DOHH2 (cell line): ENCODE results near the gene WFDC1.

Experiments used
- H3F3A ChIP-seq: fragments of 200-600 bp; sonication (generic), shearing (Covaris generic); 2 replicates; pipeline ENCODE4 v1.6.0; 2016; ENCODE audit warnings: antibody characterized with exemption, mild to moderate bottlenecking; ENCODE audit not compliant: control insufficient read depth, insufficient read depth
- H3K27ac ChIP-seq: fragments of 200-600 bp; sonication (generic); 2 replicates; pipeline ENCODE4 v1.5.1; 2014; ENCODE audit warnings: low read depth, mild to moderate bottlenecking, low read length, moderate library complexity
- H3K27me3 ChIP-seq: fragments of 200-600 bp; sonication (generic); 2 replicates; pipeline ENCODE4 v1.6.1; 2014; ENCODE audit warnings: mild to moderate bottlenecking, low read length, mixed read lengths; ENCODE audit not compliant: control insufficient read depth
- H3K36me3 ChIP-seq: fragments of 200-600 bp; sonication (generic); 2 replicates; pipeline ENCODE4 v1.6.1; 2014; ENCODE audit warnings: mild to moderate bottlenecking, low read length, moderate library complexity, mixed read lengths; ENCODE audit not compliant: control insufficient read depth
- H3K4me1 ChIP-seq: fragments of 200-600 bp; sonication (generic); 2 replicates; pipeline ENCODE4 v1.6.1; 2014; ENCODE audit warnings: mild to moderate bottlenecking, low read length, mixed read lengths; ENCODE audit not compliant: control insufficient read depth
- H3K4me2 ChIP-seq: fragments of 200-600 bp; sonication (generic); 2 replicates; pipeline ENCODE4 v1.6.0; 2014; ENCODE audit warnings: mild to moderate bottlenecking, low read length, moderate library complexity
- H3K4me3 ChIP-seq: fragments of 200-600 bp; sonication (generic); 2 replicates; pipeline ENCODE4 v1.5.1; 2014; ENCODE audit warnings: mild to moderate bottlenecking, low read length, mixed read lengths
- H3K79me2 ChIP-seq: fragments of 200-600 bp; sonication (generic); 2 replicates; pipeline ENCODE4 v1.6.1; 2014; ENCODE audit warnings: mild to moderate bottlenecking, low read length, mixed read lengths; ENCODE audit not compliant: control insufficient read depth
- H3K9me2 ChIP-seq: fragments of 200-600 bp; sonication (generic); replicated peaks from 2 replicates; pipeline ENCODE4 v1.6.1; 2014; ENCODE audit warnings: mild to moderate bottlenecking, low read length, mixed read lengths; ENCODE audit not compliant: control insufficient read depth
- H3K9me3 ChIP-seq: fragments of 200-600 bp; sonication (generic); 2 replicates; pipeline ENCODE4 v1.6.1; 2014; ENCODE audit warnings: antibody characterized with exemption, low read length, mixed read lengths; ENCODE audit not compliant: control insufficient read depth, insufficient read depth
- H4K20me1 ChIP-seq: fragments of 200-600 bp; sonication (generic); 2 replicates; pipeline ENCODE4 v1.6.0; 2014; ENCODE audit warnings: low read depth, mild to moderate bottlenecking, antibody characterized with exemption, low read length, moderate library complexity; ENCODE audit not compliant: control insufficient read depth, insufficient read depth
- CTCF ChIP-seq: fragments of 200-600 bp; sonication (generic); IDR thresholded peaks from one replicate; pipeline ENCODE4 v1.5.1; 2014; ENCODE audit warnings: antibody characterized with exemption, mild to moderate bottlenecking, low read depth, low read length; ENCODE audit not compliant: poor library complexity, severe bottlenecking
- EZH2phosphoT487 ChIP-seq: fragments of 200-600 bp; sonication (generic); IDR thresholded peaks from 2 replicates; pipeline ENCODE4 v1.6.1; 2017; ENCODE audit warnings: borderline replicate concordance, mild to moderate bottlenecking, antibody characterized with exemption, low read length, moderate library complexity, mixed read lengths

WFDC1 gene

GRCh38 chr16:84294531-84295142 is at the start of gene WFDC1:
WFDC1 (plus strand) TSS chr16:84294878; CDS start chr16:84294972, 94 bp downstream.
- Histone ChIP-seq H3F3A (no peaks in the 10 kb centered on the region), H3K27me3 (peaks cover 11% of the 10 kb centered on the region), H3K4me1 (no peaks in the 10 kb centered on the region), H3K36me3 (no peaks in the 10 kb centered on the region), H3K27ac (no peak within 1 kb of the TSS), H4K20me1 (no peaks in the 10 kb centered on the region), H3K4me2 (no peak within 1 kb of the TSS), H3K9me3 (no peaks in the 10 kb centered on the region), H3K9me2 (no peaks in the 10 kb centered on the region), H3K79me2 (no peaks in the 10 kb centered on the region), H3K4me3 (no peak within 1 kb of the TSS)
- no peak for TF ChIP-seq CTCF
- no peak for TF ChIP-seq EZH2phosphoT487

DNA sequence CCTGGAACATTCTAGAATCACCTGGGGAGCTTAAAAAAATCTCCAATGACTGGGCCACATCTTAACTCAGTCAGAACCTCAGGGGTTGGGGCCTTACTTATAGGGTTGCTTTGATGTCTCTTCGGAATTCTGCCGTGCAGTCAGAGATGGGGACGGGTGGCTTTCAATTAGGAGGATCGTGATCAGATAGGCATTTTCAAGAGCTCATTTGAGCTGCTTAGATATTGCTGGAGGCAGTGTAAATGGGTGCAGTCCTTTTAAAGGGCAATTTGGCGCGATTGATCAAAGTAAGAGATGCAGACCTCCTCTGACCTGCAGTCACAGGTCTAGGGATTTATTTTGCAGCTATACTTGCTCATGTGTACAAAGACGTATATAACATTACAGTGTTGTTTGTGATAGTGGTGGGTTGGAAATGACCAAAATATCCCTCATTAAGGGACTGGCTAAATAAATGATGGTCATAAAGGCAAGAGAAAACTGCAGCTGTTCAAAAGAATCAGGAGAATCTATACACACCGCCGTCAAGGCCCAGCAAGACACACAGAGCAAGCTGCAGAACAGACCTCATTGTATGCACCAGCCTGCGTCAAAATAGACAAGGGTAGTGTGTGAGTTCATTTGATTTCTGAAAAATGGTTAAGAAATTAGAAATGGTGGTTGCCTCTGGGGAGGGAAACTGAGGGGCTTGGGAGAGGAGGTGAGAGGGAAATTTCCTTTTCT is 48.6 kb upstream of the WFDC1 start:
- Histone ChIP-seq H3K9me3 (no peaks in the 10 kb centered on the region), H3K27ac (no peak overlapping the region), H3F3A (no peaks in the 10 kb centered on the region), H3K4me2 (no peak overlapping the region), H3K36me3 (no peaks in the 10 kb centered on the region), H4K20me1 (no peaks in the 10 kb centered on the region), H3K79me2 (no peaks in the 10 kb centered on the region), H3K27me3 (no peaks in the 10 kb centered on the region), H3K4me3 (no peak overlapping the region), H3K4me1 (no peaks in the 10 kb centered on the region), H3K9me2 (no peaks in the 10 kb centered on the region)
- TF ChIP-seq CTCF (no peak), EZH2phosphoT487 (no peak)

- Histone ChIP-seq H3K36me3 (no peaks in the 10 kb centered on the region), H3K4me2 (no peak overlapping the region)
Measured at GRCh38 chr16:84246679-84247077, 48.0 kb upstream of the WFDC1 start.

More at GRCh38 chr16:84246679-84247077, 48.0 kb upstream of the WFDC1 start:
- Histone ChIP-seq H3F3A (no peaks in the 10 kb centered on the region), H3K9me2 (no peaks in the 10 kb centered on the region), H3K4me1 (no peaks in the 10 kb centered on the region), H3K9me3 (no peaks in the 10 kb centered on the region), H3K27me3 (no peaks in the 10 kb centered on the region), H3K27ac (no peak overlapping the region), H4K20me1 (no peaks in the 10 kb centered on the region), H3K79me2 (no peaks in the 10 kb centered on the region), H3K4me3 (no peak overlapping the region)
- no peak for TF ChIP-seq EZH2phosphoT487
- TF ChIP-seq CTCF: no peak
